ENCODE data around the gene UBA3.

UBA3 gene

DNA sequence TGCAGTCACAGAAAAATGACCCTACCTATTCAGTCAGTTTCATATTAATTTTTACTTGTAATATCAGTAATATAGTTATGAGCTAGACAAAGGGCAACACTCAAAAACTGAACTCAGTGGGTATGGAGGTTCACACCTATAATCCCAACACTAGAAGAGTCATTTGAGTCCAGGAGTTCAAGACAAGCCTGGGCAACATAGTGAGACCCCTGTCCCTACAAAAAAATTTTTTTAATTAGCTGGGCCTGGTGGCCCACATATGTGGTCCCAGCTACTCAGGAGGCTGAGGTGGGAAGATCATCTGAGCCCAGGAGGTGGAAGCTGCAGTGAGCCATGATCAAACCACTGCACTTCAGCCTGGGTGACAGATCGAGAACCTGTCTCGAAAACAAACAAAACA is 31.2 kb downstream of the UBA3 start:
- H3K4me3 ChIP-seq (ENCODE audit: low read depth, low read length) = no peak overlapping the region

DNA sequence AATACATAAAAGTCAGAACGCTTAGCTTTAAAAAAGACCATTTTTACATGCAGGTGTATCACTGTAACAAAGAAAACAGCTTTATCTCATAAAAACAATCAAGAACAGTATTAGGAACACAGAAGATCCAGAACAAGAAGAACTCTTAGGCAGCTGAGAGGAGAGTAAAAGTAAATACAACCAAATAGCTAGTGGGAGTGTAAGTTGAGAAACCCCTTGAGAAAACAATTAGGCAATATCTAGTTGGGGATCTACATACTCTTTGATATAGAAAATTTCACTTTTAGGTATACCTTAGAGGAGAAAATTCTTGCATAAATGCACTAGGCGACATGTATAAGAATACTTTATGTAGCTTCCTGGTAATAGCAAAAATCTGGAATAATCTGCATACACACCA is 35.6 kb downstream of the UBA3 start:
- no peak overlapping the region for H3K4me3 ChIP-seq (ENCODE audit: low read depth, low read length)
- in situ Hi-C loops (cut with HindIII; ENCODE audit: low sequenced_read_pairs) = no loop called here
- DNase-seq (ENCODE audit: low read depth, low spot score) = no peak
- TF ChIP-seq, protein P1, sequence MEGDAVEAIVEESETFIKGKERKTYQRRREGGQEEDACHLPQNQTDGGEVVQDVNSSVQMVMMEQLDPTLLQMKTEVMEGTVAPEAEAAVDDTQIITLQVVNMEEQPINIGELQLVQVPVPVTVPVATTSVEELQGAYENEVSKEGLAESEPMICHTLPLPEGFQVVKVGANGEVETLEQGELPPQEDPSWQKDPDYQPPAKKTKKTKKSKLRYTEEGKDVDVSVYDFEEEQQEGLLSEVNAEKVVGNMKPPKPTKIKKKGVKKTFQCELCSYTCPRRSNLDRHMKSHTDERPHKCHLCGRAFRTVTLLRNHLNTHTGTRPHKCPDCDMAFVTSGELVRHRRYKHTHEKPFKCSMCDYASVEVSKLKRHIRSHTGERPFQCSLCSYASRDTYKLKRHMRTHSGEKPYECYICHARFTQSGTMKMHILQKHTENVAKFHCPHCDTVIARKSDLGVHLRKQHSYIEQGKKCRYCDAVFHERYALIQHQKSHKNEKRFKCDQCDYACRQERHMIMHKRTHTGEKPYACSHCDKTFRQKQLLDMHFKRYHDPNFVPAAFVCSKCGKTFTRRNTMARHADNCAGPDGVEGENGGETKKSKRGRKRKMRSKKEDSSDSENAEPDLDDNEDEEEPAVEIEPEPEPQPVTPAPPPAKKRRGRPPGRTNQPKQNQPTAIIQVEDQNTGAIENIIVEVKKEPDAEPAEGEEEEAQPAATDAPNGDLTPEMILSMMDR (IDR thresholded peaks at IDR 0.05; ENCODE audit: low read depth, low read length) = no peak

More for the DNA sequence above, 31.2 kb downstream of the UBA3 start:
- no peak for DNase-seq (ENCODE audit: low read depth, low spot score)
- in situ Hi-C loops (cut with HindIII; ENCODE audit: low sequenced_read_pairs) = no loop called here
- TF ChIP-seq, protein P1 (IDR thresholded peaks at IDR 0.05; ENCODE audit: low read depth, low read length) = no peak

DNA sequence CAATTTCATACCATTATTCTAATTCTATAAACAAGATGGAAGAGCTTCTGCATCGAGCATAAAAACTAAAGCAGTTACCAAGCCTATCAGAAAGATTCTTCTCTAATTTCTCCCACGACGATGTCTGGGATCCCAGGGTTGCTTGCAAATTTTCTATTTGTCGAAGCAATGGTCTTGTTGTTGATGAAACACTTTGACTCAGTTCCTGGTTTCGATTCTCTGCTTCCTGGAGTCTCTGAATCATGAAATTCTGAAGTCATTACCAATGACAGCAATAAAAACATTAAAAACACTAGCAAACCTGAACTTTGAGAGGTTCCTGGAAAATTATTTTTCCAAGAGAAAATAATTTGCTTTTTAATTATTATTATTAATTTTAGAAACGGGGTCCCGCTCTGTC is 46.7 kb downstream of the UBA3 start:
- H3K4me3 ChIP-seq (ENCODE audit: low read depth, low read length) = no peak overlapping the region
- peak; percentile 88 for DNase-seq (ENCODE audit: low read depth, low spot score)
- TF ChIP-seq, protein P1 (IDR thresholded peaks at IDR 0.05; ENCODE audit: low read depth, low read length) = no peak
- in situ Hi-C loops (cut with HindIII; ENCODE audit: low sequenced_read_pairs) = no loop called here

DNA sequence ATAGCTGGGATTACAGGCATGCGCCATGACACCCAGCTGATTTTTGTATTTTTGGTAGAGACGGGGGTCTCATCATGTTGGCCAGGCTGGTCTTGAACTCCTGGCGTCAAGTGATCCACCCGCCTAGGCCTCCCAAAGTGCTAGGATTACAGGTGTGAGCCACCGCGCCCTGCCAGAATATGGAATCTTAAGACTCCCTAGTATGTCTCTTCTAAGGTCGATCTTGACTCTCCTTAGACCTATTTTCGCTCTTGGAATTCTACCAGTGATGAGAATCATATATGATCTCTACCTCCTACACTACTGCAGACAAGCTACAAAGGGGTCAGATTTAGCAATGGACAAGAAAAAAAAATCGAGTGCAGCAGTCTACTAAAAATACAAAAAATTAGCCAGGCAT is 47.4 kb downstream of the UBA3 start:
- in situ Hi-C loops (cut with HindIII; ENCODE audit: low sequenced_read_pairs) = no loop called here
- H3K4me3 ChIP-seq (ENCODE audit: low read depth, low read length) = no peak overlapping the region
- no peak for DNase-seq (ENCODE audit: low read depth, low spot score)
- TF ChIP-seq, protein P1 (IDR thresholded peaks at IDR 0.05; ENCODE audit: low read depth, low read length) = no peak

DNA sequence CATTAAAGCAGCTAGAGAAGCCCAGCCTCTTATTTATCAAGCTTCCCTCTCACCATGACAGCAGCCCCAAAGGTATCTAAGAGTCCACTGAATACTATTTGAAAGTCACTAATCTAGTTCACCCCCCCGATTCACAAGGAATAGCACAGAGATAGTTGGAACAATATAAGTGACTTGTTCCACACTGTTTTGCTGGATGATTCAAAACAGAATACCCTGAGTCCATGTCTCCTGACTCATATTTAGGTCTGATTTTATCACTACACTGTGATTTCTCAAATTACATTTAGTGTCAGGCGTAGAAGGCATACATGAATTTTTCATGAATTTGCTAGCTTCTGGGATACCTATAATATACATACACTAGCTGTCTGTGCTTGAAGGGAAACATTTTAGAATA is 48.0 kb downstream of the UBA3 start:
- no peak overlapping the region for H3K4me3 ChIP-seq (ENCODE audit: low read depth, low read length)
- in situ Hi-C loops (cut with HindIII; ENCODE audit: low sequenced_read_pairs) = no loop called here
- peak; percentile 64 for DNase-seq (ENCODE audit: low read depth, low spot score)
- TF ChIP-seq, protein P1 (IDR thresholded peaks at IDR 0.05; ENCODE audit: low read depth, low read length) = no peak

DNA sequence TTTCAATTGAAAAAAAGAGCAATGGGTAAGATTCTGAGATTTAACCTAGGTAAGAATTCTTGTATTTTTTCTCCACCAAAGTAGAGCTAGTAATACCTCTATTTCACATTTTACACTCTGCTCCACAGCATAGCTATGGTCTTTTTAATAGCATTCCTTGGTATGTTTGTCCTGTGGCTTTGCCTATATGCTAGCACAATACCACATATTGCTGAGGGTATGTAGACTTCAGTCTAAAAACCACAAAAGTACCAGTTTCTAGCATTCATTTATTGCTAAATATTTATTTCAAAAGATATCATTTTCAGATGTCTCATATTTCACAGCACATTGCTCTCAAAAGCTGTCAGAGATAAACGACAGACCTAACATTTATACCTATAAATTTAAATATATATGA is 48.5 kb downstream of the UBA3 start:
- TF ChIP-seq, protein P1 (IDR thresholded peaks at IDR 0.05; ENCODE audit: low read depth, low read length) = no peak
- peak; percentile 24 for DNase-seq (ENCODE audit: low read depth, low spot score)
- in situ Hi-C loops (cut with HindIII; ENCODE audit: low sequenced_read_pairs) = no loop called here
- no peak overlapping the region for H3K4me3 ChIP-seq (ENCODE audit: low read depth, low read length)

DNA sequence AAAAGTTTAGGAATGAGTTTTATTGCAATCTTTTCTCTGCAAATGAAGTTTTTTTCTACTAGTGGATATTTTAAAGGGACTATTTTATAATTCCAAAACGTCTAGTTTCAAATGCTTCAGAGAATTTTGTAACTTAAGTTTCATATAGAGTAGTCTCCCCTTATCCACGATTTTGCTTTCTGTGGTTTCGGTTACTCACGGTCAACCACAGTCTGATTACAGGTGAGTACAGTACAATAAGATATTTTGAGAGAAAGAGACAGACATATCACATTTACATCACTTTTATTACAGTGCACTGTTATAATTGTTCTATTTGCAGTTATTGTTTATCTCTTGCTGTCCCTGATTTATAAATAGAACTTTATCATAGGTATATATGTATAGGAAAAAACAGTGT is 59.3 kb downstream of the UBA3 start:
- TF ChIP-seq, protein P1 (IDR thresholded peaks at IDR 0.05; ENCODE audit: low read depth, low read length) = no peak
- H3K4me3 ChIP-seq (ENCODE audit: low read depth, low read length) = no peak overlapping the region
- DNase-seq (ENCODE audit: low read depth, low spot score) = no peak
- in situ Hi-C loops (cut with HindIII; ENCODE audit: low sequenced_read_pairs) = no loop called here

Measured in astrocyte of the spinal cord (primary cell).